ENCODE data around the gene ADRA2B. TPM values are rescaled to one million over a fixed set of nuclear protein-coding genes. Genes with fewer than 3 reads are reported as not detected.

ADRA2B gene
- polyA plus RNA-seq, 3 donors = 1.6 TPM; not detected in 2

DNA sequence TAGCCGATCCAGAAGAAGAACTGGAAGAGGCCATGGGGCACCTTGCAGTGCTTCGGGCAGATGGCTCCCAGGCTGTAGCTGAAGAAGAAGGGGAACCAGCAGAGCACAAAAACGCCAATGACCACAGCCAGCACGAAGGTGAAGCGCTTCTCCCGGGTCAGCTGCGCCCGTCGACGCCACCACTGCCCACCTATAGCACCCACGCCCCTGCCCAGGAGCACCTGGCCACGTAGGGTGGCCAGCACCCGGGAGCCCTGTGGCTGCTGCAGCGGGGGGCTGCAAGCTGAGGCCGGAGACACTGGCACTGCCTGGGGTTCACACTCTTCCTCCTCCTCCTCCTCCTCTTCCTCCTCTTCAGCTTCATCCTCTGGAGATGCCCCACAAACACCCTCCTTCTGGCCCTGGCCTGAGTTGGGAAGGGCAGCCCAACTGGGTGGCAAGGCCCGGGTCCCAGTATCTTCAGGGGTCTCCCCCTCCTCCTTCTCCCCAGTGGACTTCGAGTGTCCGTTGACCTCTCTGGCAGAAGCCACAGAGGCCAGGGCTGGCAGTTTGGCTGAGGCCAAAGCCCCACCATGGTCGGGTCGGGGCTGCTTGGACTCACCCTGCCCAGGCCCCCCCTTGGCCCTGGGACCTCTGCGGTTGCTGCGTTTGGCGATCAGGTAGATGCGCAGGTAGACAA is 1.3 kb downstream of the ADRA2B start:
- Histone ChIP-seq H4K20me1 (ENCODE audit: insufficient read depth, low read length) (no peaks in the 10 kb centered on the region), H3K36me3 (replicated peaks in 1 of 2; ENCODE audit: control insufficient read depth in 1 of 2, insufficient read depth in 2 of 2, low read length in 2 of 2) (no peaks in the 10 kb centered on the region), H3K4me1 (ENCODE audit: control insufficient read depth in 1 of 2, insufficient read depth in 2 of 2, low read length in 2 of 2) (peaks cover 3 to 18% of the 10 kb centered on the region in 2 donors), H3K27ac (ENCODE audit: low read depth in 1 of 2, low read length in 2 of 2) (no peak overlapping the region), H3K9me3 (replicated peaks in 1 of 2; ENCODE audit: control insufficient read depth in 1 of 2, insufficient read depth in 1 of 2, low read length in 2 of 2) (no peaks in the 10 kb centered on the region), H3K79me2 (ENCODE audit: insufficient read depth, low read length) (no peaks in the 10 kb centered on the region), H3K4me3 (replicated peaks in 1 of 3; ENCODE audit: low read depth in 2 of 3, low read length in 3 of 3) (no peak overlapping the region), H2AFZ (ENCODE audit: insufficient read depth, low read depth, low read length, poor library complexity, severe bottlenecking) (no peak overlapping the region), H3K4me2 (replicated peaks; ENCODE audit: extremely low read depth, low read length, poor library complexity, severe bottlenecking) (no peak overlapping the region), H3K9ac (ENCODE audit: insufficient read depth, low read length, poor library complexity, severe bottlenecking) (no peak overlapping the region), H3K27me3 (ENCODE audit: control insufficient read depth in 2 of 2, insufficient read depth in 2 of 2, low read length in 2 of 2) (peaks cover 5 to 41% of the 10 kb centered on the region in 2 donors)
- 91% methylated on average over 22 of the region's 24 CpGs for WGBS (ENCODE audit: insufficient coverage)
- Mint-ChIP-seq H3K4me3 (peak overlapping the region; percentile 20 to 90), H3K27ac (peak overlapping the region in 1 of 7 donors; percentile 60), H3K36me3 (peaks cover 3 to 7% of the 10 kb centered on the region in 2 donors), H3K4me1 (peaks cover 15% of the 10 kb centered on the region), H3K27me3 (ENCODE audit: low read depth in 3 of 3) (peaks cover 29 to 55% (median 34%) of the 10 kb centered on the region in 3 donors), H3K9me3 (peaks cover 2 to 10% (median 7%) of the 10 kb centered on the region in 7 donors)
- intact Hi-C loops (cut with micrococcal nuclease) = loop anchor here in 1 of 2 donors (10.0 kb wide), 2 partner anchors 60 to 90 kb away; no protein-coding TSS in a partner anchor
- TF ChIP-seq, protein P1, sequence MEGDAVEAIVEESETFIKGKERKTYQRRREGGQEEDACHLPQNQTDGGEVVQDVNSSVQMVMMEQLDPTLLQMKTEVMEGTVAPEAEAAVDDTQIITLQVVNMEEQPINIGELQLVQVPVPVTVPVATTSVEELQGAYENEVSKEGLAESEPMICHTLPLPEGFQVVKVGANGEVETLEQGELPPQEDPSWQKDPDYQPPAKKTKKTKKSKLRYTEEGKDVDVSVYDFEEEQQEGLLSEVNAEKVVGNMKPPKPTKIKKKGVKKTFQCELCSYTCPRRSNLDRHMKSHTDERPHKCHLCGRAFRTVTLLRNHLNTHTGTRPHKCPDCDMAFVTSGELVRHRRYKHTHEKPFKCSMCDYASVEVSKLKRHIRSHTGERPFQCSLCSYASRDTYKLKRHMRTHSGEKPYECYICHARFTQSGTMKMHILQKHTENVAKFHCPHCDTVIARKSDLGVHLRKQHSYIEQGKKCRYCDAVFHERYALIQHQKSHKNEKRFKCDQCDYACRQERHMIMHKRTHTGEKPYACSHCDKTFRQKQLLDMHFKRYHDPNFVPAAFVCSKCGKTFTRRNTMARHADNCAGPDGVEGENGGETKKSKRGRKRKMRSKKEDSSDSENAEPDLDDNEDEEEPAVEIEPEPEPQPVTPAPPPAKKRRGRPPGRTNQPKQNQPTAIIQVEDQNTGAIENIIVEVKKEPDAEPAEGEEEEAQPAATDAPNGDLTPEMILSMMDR (IDR thresholded peaks at IDR 0.05) = no peak
- DNase-seq = no peak

DNA sequence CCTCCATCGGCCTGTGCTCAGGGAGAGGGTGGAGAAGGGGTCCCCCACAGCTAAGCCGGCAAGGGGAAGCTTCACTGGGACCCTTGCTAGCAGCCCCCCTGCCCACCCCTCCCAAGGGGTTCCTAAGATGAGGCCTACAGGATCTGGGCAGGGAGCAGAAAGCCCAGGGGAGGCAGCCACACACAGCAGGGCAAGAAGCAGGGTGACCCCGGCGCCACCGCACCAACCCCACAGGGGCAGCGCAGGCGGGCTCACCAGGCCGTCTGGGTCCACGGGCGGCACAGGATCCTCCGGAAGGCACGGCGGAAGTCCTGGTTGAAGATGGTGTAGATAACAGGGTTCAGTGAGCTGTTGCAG is 1.8 kb downstream of the ADRA2B start:
- no peaks in the 10 kb centered on the region for H3K9me3 ChIP-seq (replicated peaks in 1 of 2; ENCODE audit: control insufficient read depth in 1 of 2, insufficient read depth in 1 of 2, low read length in 2 of 2)
- peak overlapping the region in 1 of 2 donors; percentile 31 for H3K4me3 Mint-ChIP-seq
- H3K27ac Mint-ChIP-seq = no peak overlapping the region
- H3K27me3 ChIP-seq (ENCODE audit: control insufficient read depth in 2 of 2, insufficient read depth in 2 of 2, low read length in 2 of 2) = peaks cover 5 to 40% of the 10 kb centered on the region in 2 donors
- peaks cover 2 to 10% (median 7%) of the 10 kb centered on the region in 7 donors for H3K9me3 Mint-ChIP-seq
- peaks cover 25 to 51% (median 30%) of the 10 kb centered on the region in 3 donors for H3K27me3 Mint-ChIP-seq (ENCODE audit: low read depth in 3 of 3)
- H3K4me1 ChIP-seq (ENCODE audit: control insufficient read depth in 1 of 2, insufficient read depth in 2 of 2, low read length in 2 of 2) = peaks cover 3 to 18% of the 10 kb centered on the region in 2 donors
- no peaks in the 10 kb centered on the region for H3K79me2 ChIP-seq (ENCODE audit: insufficient read depth, low read length)
- H3K36me3 Mint-ChIP-seq = peaks cover 3 to 7% of the 10 kb centered on the region in 2 donors
- no peak overlapping the region for H3K9ac ChIP-seq (ENCODE audit: insufficient read depth, low read length, poor library complexity, severe bottlenecking)
- peaks cover 13% of the 10 kb centered on the region for H3K4me1 Mint-ChIP-seq
- H3K4me3 ChIP-seq (replicated peaks in 1 of 3; ENCODE audit: low read depth in 2 of 3, low read length in 3 of 3) = no peak overlapping the region
- TF ChIP-seq, protein P1 (IDR thresholded peaks at IDR 0.05) = no peak
- H3K4me2 ChIP-seq (replicated peaks; ENCODE audit: extremely low read depth, low read length, poor library complexity, severe bottlenecking) = no peak overlapping the region
- H2AFZ ChIP-seq (ENCODE audit: insufficient read depth, low read depth, low read length, poor library complexity, severe bottlenecking) = no peak overlapping the region
- intact Hi-C loops (cut with micrococcal nuclease) = loop anchor here in 1 of 2 donors (10.0 kb wide), 2 partner anchors 60 to 90 kb away; no protein-coding TSS in a partner anchor
- no peaks in the 10 kb centered on the region for H4K20me1 ChIP-seq (ENCODE audit: insufficient read depth, low read length)
- no peak overlapping the region for H3K27ac ChIP-seq (ENCODE audit: low read depth in 1 of 2, low read length in 2 of 2)
- DNase-seq = no peak
- 99% methylated on average over 8 of the region's 13 CpGs for WGBS (ENCODE audit: insufficient coverage)
- no peaks in the 10 kb centered on the region for H3K36me3 ChIP-seq (replicated peaks in 1 of 2; ENCODE audit: control insufficient read depth in 1 of 2, insufficient read depth in 2 of 2, low read length in 2 of 2)

Measured in CD14-positive monocyte (primary cell).